ENCODE data around the gene RASGEF1C.
A peak's percentile ranks its signal among the peaks of the same experiment; 100 is the strongest.
"Not testable (repeated sequence)": the region's sequence is repeated elsewhere in the genome, so short reads cannot be mapped to it uniquely, and the experiment has no call there.

Gene RASGEF1C

GRCh38 chr5:180130876-180131740 is 77.9 kb downstream of the RASGEF1C start:
- Histone ChIP-seq H3K9ac (ENCODE audit: low read depth, low read length) (no peak overlapping the region), H3K36me3 (ENCODE audit: control insufficient read depth, insufficient read depth, low read length) (no peaks in the 10 kb centered on the region), H3K4me1 (ENCODE audit: control insufficient read depth, insufficient read depth, low read length) (no peaks in the 10 kb centered on the region), H3K27ac (ENCODE audit: low read depth, low read length) (no peak overlapping the region), H3K27me3 (ENCODE audit: control insufficient read depth, insufficient read depth, low read length) (no peaks in the 10 kb centered on the region), H3K9me3 (ENCODE audit: control insufficient read depth, insufficient read depth, low read length) (no peaks in the 10 kb centered on the region), H3K4me3 (ENCODE audit: low read depth, low read length) (no peak overlapping the region)

DNA sequence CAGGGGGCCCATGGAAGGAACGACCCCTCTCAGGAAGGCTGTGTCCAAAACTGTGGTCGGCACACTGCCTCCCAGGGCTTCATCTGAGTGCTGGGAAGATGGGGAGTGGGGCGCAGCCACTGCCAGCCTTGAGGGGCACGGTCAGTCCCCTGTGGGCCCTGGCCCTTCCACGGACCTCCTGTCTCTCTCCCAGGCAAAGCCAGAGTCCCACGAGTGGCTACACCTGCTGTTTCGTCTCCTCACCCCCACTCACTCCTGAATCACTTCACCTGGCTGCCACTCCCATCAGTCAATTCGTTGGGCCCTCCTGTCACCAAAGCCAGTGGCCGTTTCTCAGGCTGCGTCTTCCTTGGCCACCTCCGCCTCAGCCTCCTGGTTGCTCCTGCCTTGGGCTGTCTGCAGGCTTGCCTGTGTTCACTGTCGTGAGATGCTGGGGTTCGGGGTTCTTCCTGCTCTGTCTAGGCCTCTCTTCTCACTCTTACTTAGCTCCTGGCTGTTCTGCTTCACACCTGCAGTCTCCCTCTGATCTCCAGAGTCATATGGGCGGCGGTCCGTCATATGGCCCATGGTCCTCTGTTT is 78.6 kb downstream of the RASGEF1C start:
- no peak overlapping the region for H3K4me3 ChIP-seq (ENCODE audit: low read depth, low read length)
- H3K36me3 ChIP-seq (ENCODE audit: control insufficient read depth, insufficient read depth, low read length), result no peaks in the 10 kb centered on the region
- no peak overlapping the region for H3K9ac ChIP-seq (ENCODE audit: low read depth, low read length)
- no peaks in the 10 kb centered on the region for H3K9me3 ChIP-seq (ENCODE audit: control insufficient read depth, insufficient read depth, low read length)
- no peaks in the 10 kb centered on the region for H3K4me1 ChIP-seq (ENCODE audit: control insufficient read depth, insufficient read depth, low read length)
- H3K27me3 ChIP-seq (ENCODE audit: control insufficient read depth, insufficient read depth, low read length), result no peaks in the 10 kb centered on the region
- H3K27ac ChIP-seq (ENCODE audit: low read depth, low read length), result no peak overlapping the region

DNA sequence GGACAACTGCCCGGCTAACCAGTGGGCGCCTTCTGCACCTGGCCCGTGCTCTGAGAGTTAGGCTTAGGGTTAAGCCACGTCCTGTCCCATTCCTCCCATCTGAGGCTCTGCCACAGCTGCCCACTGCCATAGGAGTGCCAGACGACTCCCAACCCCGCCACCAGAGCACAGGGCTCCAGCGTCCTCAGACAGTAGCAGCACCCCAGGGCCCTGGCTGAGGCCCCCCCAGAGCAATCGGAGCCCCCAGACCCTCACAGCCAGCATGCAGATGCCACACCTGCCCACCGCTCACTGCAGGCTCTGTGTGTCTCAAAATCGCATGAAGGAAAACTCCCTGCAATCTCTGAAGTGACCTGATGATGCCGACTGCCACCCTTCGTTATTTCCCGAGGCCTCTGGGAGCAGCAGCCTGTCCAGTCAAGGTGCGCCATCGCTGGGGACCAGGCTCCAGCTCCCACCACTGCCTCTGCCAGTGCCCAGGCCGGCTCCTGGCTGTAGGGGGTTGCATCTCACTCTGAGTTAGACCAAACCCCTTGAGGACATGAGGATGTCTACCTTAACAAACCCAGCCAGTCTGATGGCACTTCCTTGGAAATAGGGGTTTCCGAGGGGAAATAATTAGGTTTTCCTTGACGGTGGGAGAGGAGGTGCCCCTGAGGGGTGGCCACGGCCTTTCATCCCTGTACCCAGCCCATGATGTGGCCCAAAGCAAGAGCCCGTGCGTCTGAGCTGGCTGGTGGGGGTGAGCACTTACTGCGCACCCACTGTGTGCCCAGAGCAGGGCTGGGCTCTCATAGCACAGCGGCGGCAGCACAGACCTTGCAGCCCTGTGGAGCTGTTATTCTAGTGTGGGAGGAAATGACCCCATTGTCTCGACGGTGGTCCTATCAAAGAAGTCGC is 79.5 kb downstream of the RASGEF1C start:
- no peak overlapping the region for H3K27ac ChIP-seq (ENCODE audit: low read depth, low read length)
- no peak overlapping the region for H3K9ac ChIP-seq (ENCODE audit: low read depth, low read length)
- H3K27me3 ChIP-seq (ENCODE audit: control insufficient read depth, insufficient read depth, low read length), result no peaks in the 10 kb centered on the region
- H3K36me3 ChIP-seq (ENCODE audit: control insufficient read depth, insufficient read depth, low read length), result no peaks in the 10 kb centered on the region
- no peaks in the 10 kb centered on the region for H3K4me1 ChIP-seq (ENCODE audit: control insufficient read depth, insufficient read depth, low read length)
- H3K9me3 ChIP-seq (ENCODE audit: control insufficient read depth, insufficient read depth, low read length), result no peaks in the 10 kb centered on the region
- H3K4me3 ChIP-seq (ENCODE audit: low read depth, low read length), result no peak overlapping the region

GRCh38 chr5:180128671-180129261 is 80.2 kb downstream of the RASGEF1C start:
- Histone ChIP-seq H3K9ac (ENCODE audit: low read depth, low read length) (no peak overlapping the region), H3K36me3 (ENCODE audit: control insufficient read depth, insufficient read depth, low read length) (no peaks in the 10 kb centered on the region), H3K27ac (ENCODE audit: low read depth, low read length) (no peak overlapping the region), H3K4me1 (ENCODE audit: control insufficient read depth, insufficient read depth, low read length) (no peaks in the 10 kb centered on the region), H3K9me3 (ENCODE audit: control insufficient read depth, insufficient read depth, low read length) (no peaks in the 10 kb centered on the region), H3K4me3 (ENCODE audit: low read depth, low read length) (no peak overlapping the region), H3K27me3 (ENCODE audit: control insufficient read depth, insufficient read depth, low read length) (no peaks in the 10 kb centered on the region)

- H3K4me1 ChIP-seq (ENCODE audit: control insufficient read depth, insufficient read depth, low read length), result no peaks in the 10 kb centered on the region
- H3K4me3 ChIP-seq (ENCODE audit: low read depth, low read length), result no peak overlapping the region
- H3K36me3 ChIP-seq (ENCODE audit: control insufficient read depth, insufficient read depth, low read length), result no peaks in the 10 kb centered on the region
- H3K27ac ChIP-seq (ENCODE audit: low read depth, low read length), result no peak overlapping the region
- H3K9me3 ChIP-seq (ENCODE audit: control insufficient read depth, insufficient read depth, low read length), result no peaks in the 10 kb centered on the region
- no peak overlapping the region for H3K9ac ChIP-seq (ENCODE audit: low read depth, low read length)
- no peaks in the 10 kb centered on the region for H3K27me3 ChIP-seq (ENCODE audit: control insufficient read depth, insufficient read depth, low read length)
Observed at GRCh38 chr5:180127682-180128670, 81.0 kb downstream of the RASGEF1C start.

DNA sequence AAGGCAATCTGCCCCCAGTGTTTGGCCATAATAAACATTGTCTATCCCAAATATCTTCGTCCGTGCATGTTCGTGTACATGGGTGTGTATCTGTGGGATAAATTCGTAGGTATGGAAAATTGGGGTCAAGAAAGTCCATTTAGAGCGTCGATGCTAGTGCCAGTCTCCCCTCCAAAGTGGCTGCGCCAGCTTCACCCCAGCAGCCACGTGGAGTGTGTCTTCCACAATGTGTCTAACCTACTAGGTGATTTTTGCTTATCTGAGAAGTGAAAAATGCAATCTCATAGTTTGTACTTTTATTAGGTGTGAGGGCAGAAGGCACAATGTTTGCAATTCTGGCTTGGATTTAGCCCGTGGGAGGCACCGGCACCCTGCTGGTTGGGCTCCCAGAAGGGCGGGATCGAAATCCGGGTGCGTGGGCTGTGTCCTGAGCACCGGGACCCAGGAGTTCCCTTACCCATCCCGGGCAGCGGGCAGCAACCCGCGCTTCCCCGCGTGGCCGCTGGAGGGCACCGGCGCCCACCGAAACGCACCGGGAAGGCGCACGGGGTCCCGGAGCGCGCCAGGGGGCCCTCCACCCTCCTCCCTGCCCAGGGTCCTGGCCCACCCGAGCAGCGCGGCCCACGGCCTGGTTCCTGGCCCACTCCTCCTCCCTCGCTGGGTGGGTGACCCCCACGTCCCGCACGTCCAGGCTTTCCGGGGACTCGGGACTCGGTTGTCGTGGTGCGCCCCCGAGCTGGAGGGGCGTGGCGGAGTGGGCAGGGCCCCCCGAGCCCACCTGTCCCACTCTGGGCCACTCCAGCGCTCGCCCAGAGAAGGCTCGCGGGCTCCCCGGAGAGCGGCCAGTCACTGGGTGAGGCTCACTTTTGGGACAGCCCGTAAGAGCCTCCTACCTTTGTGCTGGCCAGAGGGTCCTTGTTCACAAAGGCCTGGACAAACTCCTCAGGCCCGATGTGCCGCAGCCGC is 82.0 kb downstream of the RASGEF1C start:
- peak overlapping the region; percentile 31; the same call in 1 of the 2 replicates for H3K4me3 ChIP-seq (ENCODE audit: low read depth, low read length)
- no peak overlapping the region for H3K27ac ChIP-seq (ENCODE audit: low read depth, low read length)
- no peaks in the 10 kb centered on the region for H3K27me3 ChIP-seq (ENCODE audit: control insufficient read depth, insufficient read depth, low read length)
- H3K4me1 ChIP-seq (ENCODE audit: control insufficient read depth, insufficient read depth, low read length), result no peaks in the 10 kb centered on the region
- no peaks in the 10 kb centered on the region for H3K36me3 ChIP-seq (ENCODE audit: control insufficient read depth, insufficient read depth, low read length)
- no peak overlapping the region for H3K9ac ChIP-seq (ENCODE audit: low read depth, low read length)
- no peaks in the 10 kb centered on the region for H3K9me3 ChIP-seq (ENCODE audit: control insufficient read depth, insufficient read depth, low read length)

- not testable (repeated sequence) for H3K9ac ChIP-seq (ENCODE audit: low read depth, low read length); H3K4me3 ChIP-seq (ENCODE audit: low read depth, low read length); H3K36me3 ChIP-seq (ENCODE audit: control insufficient read depth, insufficient read depth, low read length); H3K27me3 ChIP-seq (ENCODE audit: control insufficient read depth, insufficient read depth, low read length); H3K4me1 ChIP-seq (ENCODE audit: control insufficient read depth, insufficient read depth, low read length); H3K9me3 ChIP-seq (ENCODE audit: control insufficient read depth, insufficient read depth, low read length); H3K27ac ChIP-seq (ENCODE audit: low read depth, low read length)
Observed at GRCh38 chr5:180126156-180126555, 82.9 kb downstream of the RASGEF1C start.

DNA sequence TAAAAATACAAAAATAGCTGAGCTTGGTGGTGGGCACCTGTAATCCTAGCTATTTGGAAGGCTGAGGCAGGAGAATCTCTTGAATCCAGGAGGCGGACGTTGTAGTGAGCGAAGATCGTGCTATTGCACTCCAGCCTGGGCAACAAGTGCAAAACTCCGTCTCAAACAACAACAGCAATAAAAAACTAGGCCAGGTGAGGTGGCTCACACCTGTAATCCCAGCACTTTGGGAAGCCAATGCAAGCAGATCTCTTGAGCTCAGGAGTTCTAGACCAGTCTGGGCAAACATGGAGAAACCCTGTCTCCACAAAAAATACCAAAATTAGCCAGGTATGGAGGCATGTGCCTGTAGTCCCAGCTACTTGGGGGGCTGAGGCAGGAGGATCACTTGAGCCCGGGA is 84.3 kb downstream of the RASGEF1C start:
- H3K27me3 ChIP-seq (ENCODE audit: control insufficient read depth, insufficient read depth, low read length); H3K9me3 ChIP-seq (ENCODE audit: control insufficient read depth, insufficient read depth, low read length); H3K4me3 ChIP-seq (ENCODE audit: low read depth, low read length); H3K9ac ChIP-seq (ENCODE audit: low read depth, low read length); H3K27ac ChIP-seq (ENCODE audit: low read depth, low read length); H3K4me1 ChIP-seq (ENCODE audit: control insufficient read depth, insufficient read depth, low read length); H3K36me3 ChIP-seq (ENCODE audit: control insufficient read depth, insufficient read depth, low read length): not testable (repeated sequence)

GRCh38 chr5:180122875-180123274 is 86.1 kb downstream of the RASGEF1C start:
- H3K36me3 ChIP-seq (ENCODE audit: control insufficient read depth, insufficient read depth, low read length), result no peaks in the 10 kb centered on the region
- H3K9me3 ChIP-seq (ENCODE audit: control insufficient read depth, insufficient read depth, low read length), result no peaks in the 10 kb centered on the region
- no peak overlapping the region for H3K4me3 ChIP-seq (ENCODE audit: low read depth, low read length)
- H3K4me1 ChIP-seq (ENCODE audit: control insufficient read depth, insufficient read depth, low read length), result no peaks in the 10 kb centered on the region
- H3K27me3 ChIP-seq (ENCODE audit: control insufficient read depth, insufficient read depth, low read length), result no peaks in the 10 kb centered on the region
- H3K27ac ChIP-seq (ENCODE audit: low read depth, low read length), result no peak overlapping the region
- no peak overlapping the region for H3K9ac ChIP-seq (ENCODE audit: low read depth, low read length)

All from HUES48 (cell line).